OCI-LY1 (cell line): ENCODE data around the gene DNAI4.

Experiments
- CTCF ChIP-seq: fragments of 200-600 bp; sonication (generic), shearing (Covaris generic); IDR thresholded peaks from 2 replicates; pipeline ENCODE4 v1.5.1; 2017; ENCODE audit warnings: mild to moderate bottlenecking, antibody characterized with exemption, low read length, moderate library complexity, mixed read lengths
- EZH2 ChIP-seq: fragments of 200-600 bp; sonication (generic), shearing (Covaris generic); IDR thresholded peaks from 2 replicates; pipeline ENCODE4 v1.8.0; 2017; ENCODE audit warnings: borderline replicate concordance, mixed run types, mild to moderate bottlenecking, antibody characterized with exemption, low read length, moderate library complexity, mixed read lengths

- no peak for TF ChIP-seq CTCF
- TF ChIP-seq EZH2: no peak
Observed at GRCh38 chr1:66873111-66873510, 51.5 kb downstream of the DNAI4 start.
